Uterus (tissue), 2 donors: ENCODE data around the gene SLC16A4.

Experiments
- POLR2A ChIP-seq, 2 donors: fragments of 450-650 bp; IDR thresholded peaks; one replicate each; pipeline ENCODE4 v1.6.1; 2016; ENCODE audit warnings: antibody characterized with exemption in 2 of 2, mild to moderate bottlenecking in 1 of 2, moderate library complexity in 1 of 2
- TF ChIP-seq, protein P1 (sequence below), 4 experiments: fragments of 200-600 bp in 2 of 4; fragments of 450-650 bp in 2 of 4; sonication (generic) in 2 of 4; IDR thresholded peaks; one replicate each; pipeline ENCODE4 v1.5.1; 2016 to 2019; ENCODE audit warnings: antibody characterized with exemption in 4 of 4, mild to moderate bottlenecking in 2 of 4, moderate library complexity in 1 of 4

DNA sequence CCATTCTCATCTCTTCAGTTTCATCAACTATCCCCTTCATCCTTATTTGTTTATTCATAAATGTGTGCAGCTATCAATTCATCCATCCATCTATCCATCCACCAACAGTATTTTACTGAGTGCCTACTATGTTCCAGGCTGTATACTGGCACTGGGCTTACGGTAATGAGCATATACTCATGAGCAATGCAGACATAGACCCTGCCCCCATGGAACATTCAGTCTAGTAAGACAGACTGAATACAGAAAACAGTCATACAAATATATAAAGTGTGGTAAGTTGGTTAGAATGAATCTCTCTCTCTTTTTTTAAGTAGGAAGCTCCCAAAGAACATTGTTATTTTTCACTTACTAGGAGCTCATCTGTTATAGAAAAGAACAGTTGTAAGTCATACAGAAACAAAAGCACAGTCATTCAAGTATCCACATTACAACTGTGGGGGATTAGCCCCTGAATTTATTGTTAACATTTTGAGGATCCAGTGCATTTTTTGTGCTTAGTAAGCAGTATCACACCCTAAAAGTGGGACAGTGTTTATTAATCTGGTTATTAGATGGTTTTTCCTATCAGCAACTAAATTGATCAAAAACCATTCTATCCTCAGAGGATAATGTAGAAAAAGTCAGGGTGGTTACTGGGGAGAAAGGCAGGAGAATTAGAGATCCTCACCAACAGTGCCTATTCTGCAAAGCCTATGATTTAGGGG is 3.6 kb downstream of the SLC16A4 start:
- TF ChIP-seq, protein P1, sequence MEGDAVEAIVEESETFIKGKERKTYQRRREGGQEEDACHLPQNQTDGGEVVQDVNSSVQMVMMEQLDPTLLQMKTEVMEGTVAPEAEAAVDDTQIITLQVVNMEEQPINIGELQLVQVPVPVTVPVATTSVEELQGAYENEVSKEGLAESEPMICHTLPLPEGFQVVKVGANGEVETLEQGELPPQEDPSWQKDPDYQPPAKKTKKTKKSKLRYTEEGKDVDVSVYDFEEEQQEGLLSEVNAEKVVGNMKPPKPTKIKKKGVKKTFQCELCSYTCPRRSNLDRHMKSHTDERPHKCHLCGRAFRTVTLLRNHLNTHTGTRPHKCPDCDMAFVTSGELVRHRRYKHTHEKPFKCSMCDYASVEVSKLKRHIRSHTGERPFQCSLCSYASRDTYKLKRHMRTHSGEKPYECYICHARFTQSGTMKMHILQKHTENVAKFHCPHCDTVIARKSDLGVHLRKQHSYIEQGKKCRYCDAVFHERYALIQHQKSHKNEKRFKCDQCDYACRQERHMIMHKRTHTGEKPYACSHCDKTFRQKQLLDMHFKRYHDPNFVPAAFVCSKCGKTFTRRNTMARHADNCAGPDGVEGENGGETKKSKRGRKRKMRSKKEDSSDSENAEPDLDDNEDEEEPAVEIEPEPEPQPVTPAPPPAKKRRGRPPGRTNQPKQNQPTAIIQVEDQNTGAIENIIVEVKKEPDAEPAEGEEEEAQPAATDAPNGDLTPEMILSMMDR (IDR thresholded peaks at IDR 0.05): no peak
- TF ChIP-seq POLR2A (IDR thresholded peaks at IDR 0.05): no peak
